MM.1S (cell line): ENCODE measurements around the gene ETNK1.

ENCODE experiments used
- DNase-seq: peaks from one replicate; pipeline ENCODE4 v3.0.0-alpha.2; 2015
- H2AFZ ChIP-seq: fragments of 300-600 bp; sonication (generic); 2 replicates; pipeline ENCODE4 v1.6.0; 2016; ENCODE audit warnings: antibody characterized with exemption, low read length
- H3F3A ChIP-seq: fragments of 300-600 bp; sonication (generic); 2 replicates; pipeline ENCODE4 v1.6.1; 2016; ENCODE audit warnings: mild to moderate bottlenecking, antibody characterized with exemption, low read length, moderate library complexity, mixed read lengths; ENCODE audit not compliant: insufficient read depth
- H3K27ac ChIP-seq: fragments of 300-600 bp; sonication (generic); 2 replicates; pipeline ENCODE4 v1.5.1; 2016; ENCODE audit warnings: mild to moderate bottlenecking, low read length
- H3K27me3 ChIP-seq: fragments of 300-600 bp; sonication (generic); replicated peaks from 2 replicates; pipeline ENCODE4 v1.6.0; 2016; ENCODE audit warnings: low read length; ENCODE audit not compliant: insufficient read depth
- H3K36me3 ChIP-seq: fragments of 300-600 bp; sonication (generic); replicated peaks from 2 replicates; pipeline ENCODE4 v1.6.1; 2016; ENCODE audit warnings: mild to moderate bottlenecking, low read length, mixed read lengths; ENCODE audit not compliant: insufficient read depth
- H3K4me1 ChIP-seq: fragments of 300-600 bp; sonication (generic); 2 replicates; pipeline ENCODE4 v1.6.1; 2016; ENCODE audit warnings: low read length, mixed read lengths
- H3K4me2 ChIP-seq: fragments of 300-600 bp; sonication (generic); 2 replicates; pipeline ENCODE4 v1.6.0; 2016; ENCODE audit warnings: low read depth, low read length
- H3K4me3 ChIP-seq: fragments of 300-600 bp; sonication (generic); 2 replicates; pipeline ENCODE4 v1.5.1; 2016; ENCODE audit warnings: low read length, mixed read lengths
- H3K79me2 ChIP-seq: fragments of 300-600 bp; sonication (generic); 2 replicates; pipeline ENCODE4 v1.6.1; 2016; ENCODE audit warnings: mixed run types, low read length, mixed read lengths
- H3K9ac ChIP-seq: fragments of 300-600 bp; sonication (generic); 2 replicates; pipeline ENCODE4 v1.6.1; 2016; ENCODE audit warnings: low read length, mixed read lengths
- H3K9me2 ChIP-seq: fragments of 300-600 bp; sonication (generic); replicated peaks from 2 replicates; pipeline ENCODE4 v1.6.1; 2016; ENCODE audit warnings: mild to moderate bottlenecking, low read length, mixed read lengths; ENCODE audit not compliant: insufficient read depth
- H3K9me3 ChIP-seq: fragments of 300-600 bp; sonication (generic); replicated peaks from 2 replicates; pipeline ENCODE4 v1.6.1; 2016; ENCODE audit warnings: mild to moderate bottlenecking, low read length, mixed read lengths; ENCODE audit not compliant: insufficient read depth
- H4K20me1 ChIP-seq: fragments of 300-600 bp; sonication (generic); 2 replicates; pipeline ENCODE4 v1.6.1; 2016; ENCODE audit warnings: mild to moderate bottlenecking, low read length, moderate library complexity, mixed read lengths; ENCODE audit not compliant: insufficient read depth
- EZH2 ChIP-seq: fragments of 300-600 bp; sonication (generic); optimal IDR thresholded peaks from 2 replicates; pipeline ENCODE3; 2017; ENCODE audit warnings: low read depth, mild to moderate bottlenecking, antibody characterized with exemption, low read length, mixed read lengths
- EZH2phosphoT487 ChIP-seq: fragments of 300-600 bp; sonication (generic); IDR thresholded peaks from 2 replicates; pipeline ENCODE4 v1.6.1; 2018; ENCODE audit warnings: antibody characterized with exemption, low read length
- TF ChIP-seq, protein P1 (sequence below): fragments of 300-600 bp; sonication (generic); IDR thresholded peaks from 2 replicates; pipeline ENCODE4 v1.5.1; 2016; ENCODE audit warnings: antibody characterized with exemption, low read length, mixed read lengths

ETNK1 gene

DNA sequence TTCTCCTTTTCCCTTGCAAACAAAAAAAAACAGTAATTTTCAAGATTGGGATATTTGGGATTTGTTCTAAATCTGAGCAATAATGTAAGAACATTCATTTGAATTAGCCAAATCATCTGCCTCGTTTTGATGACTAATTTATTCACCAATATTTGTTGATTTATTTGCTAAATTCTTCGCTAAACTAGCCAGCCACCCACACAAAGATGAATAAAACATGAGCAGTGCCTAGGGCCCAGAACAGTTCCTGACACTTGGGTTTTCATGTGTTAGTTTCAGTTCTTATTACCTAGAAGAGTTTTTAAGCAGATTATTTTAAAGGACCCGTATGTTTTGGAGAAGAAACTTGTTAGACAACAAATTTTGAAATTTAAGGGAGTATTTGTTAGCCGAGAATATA lies 1.4 kb downstream of the ETNK1 start:
- Histone ChIP-seq H2AFZ (no peak overlapping the region), H4K20me1 (no peaks in the 10 kb centered on the region; the same call in 1 of the 2 replicates), H3K4me1 (0 out of 2 replicates have a peak, but pooled peaks cover 2% of the 10 kb centered on the region), H3K27ac (peak overlapping the region; percentile 85; the same call in 1 of the 2 replicates), H3K79me2 (peaks cover 67% of the 10 kb centered on the region), H3K4me2 (peak overlapping the region; percentile 76), H3K9me3 (no peaks in the 10 kb centered on the region), H3F3A (peaks cover 13% of the 10 kb centered on the region), H3K4me3 (peak overlapping the region; percentile 96), H3K9ac (peak overlapping the region; percentile 90), H3K27me3 (no peaks in the 10 kb centered on the region), H3K36me3 (no peaks in the 10 kb centered on the region), H3K9me2 (no peaks in the 10 kb centered on the region)
- TF ChIP-seq EZH2 (no peak), EZH2phosphoT487 (no peak)
- TF ChIP-seq, protein P1, sequence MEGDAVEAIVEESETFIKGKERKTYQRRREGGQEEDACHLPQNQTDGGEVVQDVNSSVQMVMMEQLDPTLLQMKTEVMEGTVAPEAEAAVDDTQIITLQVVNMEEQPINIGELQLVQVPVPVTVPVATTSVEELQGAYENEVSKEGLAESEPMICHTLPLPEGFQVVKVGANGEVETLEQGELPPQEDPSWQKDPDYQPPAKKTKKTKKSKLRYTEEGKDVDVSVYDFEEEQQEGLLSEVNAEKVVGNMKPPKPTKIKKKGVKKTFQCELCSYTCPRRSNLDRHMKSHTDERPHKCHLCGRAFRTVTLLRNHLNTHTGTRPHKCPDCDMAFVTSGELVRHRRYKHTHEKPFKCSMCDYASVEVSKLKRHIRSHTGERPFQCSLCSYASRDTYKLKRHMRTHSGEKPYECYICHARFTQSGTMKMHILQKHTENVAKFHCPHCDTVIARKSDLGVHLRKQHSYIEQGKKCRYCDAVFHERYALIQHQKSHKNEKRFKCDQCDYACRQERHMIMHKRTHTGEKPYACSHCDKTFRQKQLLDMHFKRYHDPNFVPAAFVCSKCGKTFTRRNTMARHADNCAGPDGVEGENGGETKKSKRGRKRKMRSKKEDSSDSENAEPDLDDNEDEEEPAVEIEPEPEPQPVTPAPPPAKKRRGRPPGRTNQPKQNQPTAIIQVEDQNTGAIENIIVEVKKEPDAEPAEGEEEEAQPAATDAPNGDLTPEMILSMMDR, result no peak
- DNase-seq, result peak; percentile 58

DNA sequence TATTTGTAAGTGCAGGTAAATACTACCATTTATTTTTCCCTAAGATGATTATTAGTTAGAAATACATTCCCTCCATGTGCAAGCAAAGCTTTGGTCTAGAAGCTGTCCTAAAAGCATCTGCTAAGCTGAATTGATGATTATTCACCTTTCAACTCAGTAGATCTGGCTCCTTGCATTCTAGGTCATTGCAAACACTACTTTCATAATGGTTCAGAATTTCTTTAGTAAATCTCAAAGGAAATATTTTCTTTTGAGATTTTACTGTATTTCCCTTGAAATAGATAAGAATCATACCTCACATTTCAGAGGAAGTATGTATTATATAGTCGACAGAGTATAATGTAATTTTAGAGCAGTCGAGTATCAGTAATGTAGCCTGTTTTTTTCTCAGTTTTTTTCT lies 2.4 kb downstream of the ETNK1 start:
- H4K20me1 ChIP-seq, result no peaks in the 10 kb centered on the region; the same call in 1 of the 2 replicates
- H3K79me2 ChIP-seq, result peaks cover 77% of the 10 kb centered on the region
- peak overlapping the region; percentile 76 for H3K4me2 ChIP-seq
- no peak for DNase-seq
- H3K9me2 ChIP-seq, result no peaks in the 10 kb centered on the region
- no peak overlapping the region for H3K27ac ChIP-seq
- peak overlapping the region; percentile 96 for H3K4me3 ChIP-seq
- no peak overlapping the region for H2AFZ ChIP-seq
- H3K36me3 ChIP-seq, result no peaks in the 10 kb centered on the region
- H3K27me3 ChIP-seq, result no peaks in the 10 kb centered on the region
- peak overlapping the region; percentile 90; the same call in 1 of the 2 replicates for H3K9ac ChIP-seq
- no peaks in the 10 kb centered on the region for H3K9me3 ChIP-seq
- H3K4me1 ChIP-seq, result 0 out of 2 replicates have a peak, but pooled peaks cover 2% of the 10 kb centered on the region
- peaks cover 15% of the 10 kb centered on the region for H3F3A ChIP-seq
- no peak for TF ChIP-seq EZH2
- TF ChIP-seq EZH2phosphoT487, result no peak
- TF ChIP-seq, protein P1, result no peak

DNA sequence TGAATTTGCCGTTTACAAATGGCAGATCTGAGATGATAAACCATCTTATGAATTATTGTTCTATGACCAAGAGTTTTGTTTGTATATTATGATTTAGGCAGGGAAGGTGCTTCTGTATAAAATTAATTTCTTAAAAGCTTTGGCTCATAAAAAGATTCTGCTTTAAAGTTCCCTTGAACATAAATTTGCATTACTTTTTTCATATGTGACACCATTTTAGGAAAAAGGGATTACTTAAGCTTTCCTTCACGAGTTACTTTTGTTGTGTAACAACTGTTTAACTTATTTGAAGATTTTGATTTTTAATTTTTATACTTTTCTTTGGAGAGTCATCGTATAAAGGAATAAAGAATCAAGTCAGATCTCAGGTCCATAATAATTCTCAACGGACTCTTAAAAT lies 3.3 kb downstream of the ETNK1 start:
- Histone ChIP-seq H3K4me3 (peak overlapping the region; percentile 96; the same call in 1 of the 2 replicates), H2AFZ (no peak overlapping the region), H4K20me1 (no peaks in the 10 kb centered on the region; the same call in 1 of the 2 replicates), H3K27ac (no peak overlapping the region), H3K9ac (no peak overlapping the region), H3K79me2 (peaks cover 86% of the 10 kb centered on the region), H3K27me3 (no peaks in the 10 kb centered on the region), H3F3A (peaks cover 15% of the 10 kb centered on the region), H3K9me2 (no peaks in the 10 kb centered on the region), H3K4me1 (0 out of 2 replicates have a peak, but pooled peaks cover 2% of the 10 kb centered on the region), H3K4me2 (peak overlapping the region; percentile 76), H3K9me3 (no peaks in the 10 kb centered on the region), H3K36me3 (no peaks in the 10 kb centered on the region)
- TF ChIP-seq, protein P1, result no peak
- no peak for TF ChIP-seq EZH2phosphoT487
- TF ChIP-seq EZH2, result no peak
- no peak for DNase-seq
